Stimulated activated CD4-positive, alpha-beta T cell treated with anti-CD3 and anti-CD28 coated beads, Interleukin-1b, Interleukin-23, amount 100 ng/mL, for 24 hours (primary cell): ENCODE data around the gene SMIM9.
"Not testable (repeated sequence)": the region's sequence is repeated elsewhere in the genome, so short reads cannot be mapped to it uniquely, and the experiment has no call there.

Experiments used
- DNase-seq, 4 experiments: peaks; one replicate each; pipeline ENCODE4 v3.0.0-alpha.2; 2020; ENCODE audit warnings: low read depth in 4 of 4, low spot score in 1 of 4

SMIM9 gene

GRCh38 chrX:154834562-154834961 lies at the start of gene SMIM9:
TSS of gene SMIM9 (minus strand) at chrX:154834662. CDS start at chrX:154830856, 3,806 bp downstream.
- no peak for DNase-seq

GRCh38 chrX:154884069-154884468 lies 49.6 kb upstream of the SMIM9 start:
- not testable (repeated sequence) for DNase-seq

GRCh38 chrX:154873329-154873728 lies 38.9 kb upstream of the SMIM9 start:
- no peak for DNase-seq

GRCh38 chrX:154868522-154868921 lies 34.1 kb upstream of the SMIM9 start:
- not testable (repeated sequence) for DNase-seq

- DNase-seq: no peak
These were observed 20.8 kb upstream of the SMIM9 start for GRCh38 chrX:154855256-154855655.

- DNase-seq: no peak
These were observed 16.6 kb upstream of the SMIM9 start for GRCh38 chrX:154850957-154851611.

- DNase-seq: no peak
These were observed 6.4 kb upstream of the SMIM9 start for GRCh38 chrX:154840856-154841255.

- no peak for DNase-seq
These were observed 1.7 kb upstream of the SMIM9 start for GRCh38 chrX:154836163-154836562.

GRCh38 chrX:154833746-154834274 lies 652 bp downstream of the SMIM9 start:
- no peak for DNase-seq

GRCh38 chrX:154829926-154830442 lies 4.5 kb downstream of the SMIM9 start:
- no peak for DNase-seq

GRCh38 chrX:154829134-154829533 lies 5.3 kb downstream of the SMIM9 start:
- no peak for DNase-seq

GRCh38 chrX:154828016-154828408 lies 6.5 kb downstream of the SMIM9 start:
- no peak for DNase-seq

- DNase-seq: no peak
These were observed 7.1 kb downstream of the SMIM9 start for GRCh38 chrX:154827194-154828015.

- DNase-seq: not testable (repeated sequence)
These were observed 8.9 kb downstream of the SMIM9 start for GRCh38 chrX:154825586-154825985.

GRCh38 chrX:154824638-154825037 lies 9.8 kb downstream of the SMIM9 start:
- DNase-seq: no peak

- no peak for DNase-seq
These were observed 12.4 kb downstream of the SMIM9 start for GRCh38 chrX:154822029-154822428.

GRCh38 chrX:154821523-154821922 lies 12.9 kb downstream of the SMIM9 start:
- DNase-seq: no peak

GRCh38 chrX:154819771-154820341 lies 14.6 kb downstream of the SMIM9 start:
- no peak for DNase-seq

GRCh38 chrX:154818916-154819770 lies 15.3 kb downstream of the SMIM9 start:
- DNase-seq: no peak

GRCh38 chrX:154817048-154817618 lies 17.3 kb downstream of the SMIM9 start:
- not testable (repeated sequence) for DNase-seq
